H9 (cell line): Measurements from ENCODE around the gene EDEM1. TPM values are rescaled to one million over a fixed set of nuclear protein-coding genes. Genes with fewer than 3 reads are reported as not detected.

Source experiments
- DNase-seq: peaks from one replicate; pipeline ENCODE4 v3.0.0-alpha.2; 2017
- H2AFZ ChIP-seq: one replicate; pipeline ENCODE4 v1.6.1; 2013; ENCODE audit warnings: mild to moderate bottlenecking, low read length, control low read depth, moderate library complexity
- H2AK5ac ChIP-seq: 2 replicates; pipeline ENCODE4 v1.6.1; 2013; ENCODE audit warnings: low read length, control low read depth, mixed read lengths; ENCODE audit not compliant: insufficient read length
- H2BK120ac ChIP-seq: one replicate; pipeline ENCODE4 v1.6.1; 2013; ENCODE audit warnings: low read depth, mild to moderate bottlenecking, low read length, control low read depth, inconsistent platforms; ENCODE audit not compliant: poor library complexity, severe bottlenecking
- H2BK12ac ChIP-seq: 2 replicates; pipeline ENCODE4 v1.6.1; 2013; ENCODE audit warnings: low read length, control low read depth, mixed read lengths, low read depth; ENCODE audit not compliant: insufficient read length
- H2BK15ac ChIP-seq: 2 replicates; pipeline ENCODE4 v1.6.1; 2013; ENCODE audit warnings: low read depth, low read length, control low read depth
- H2BK20ac ChIP-seq: one replicate; pipeline ENCODE4 v1.6.1; 2013; ENCODE audit warnings: low read depth, mild to moderate bottlenecking, low read length, control low read depth, inconsistent platforms; ENCODE audit not compliant: poor library complexity, severe bottlenecking
- H2BK5ac ChIP-seq: 2 replicates; pipeline ENCODE4 v1.6.1; 2013; ENCODE audit warnings: low read length, control low read depth, mixed read lengths; ENCODE audit not compliant: insufficient read length
- H3K14ac ChIP-seq: 2 replicates; pipeline ENCODE4 v1.6.1; 2013; ENCODE audit warnings: low read length, control low read depth; ENCODE audit not compliant: insufficient read depth
- H3K18ac ChIP-seq: 2 replicates; pipeline ENCODE4 v1.6.1; 2013; ENCODE audit warnings: low read depth, mild to moderate bottlenecking, mixed read lengths, low read length, control low read depth; ENCODE audit not compliant: insufficient read length
- H3K23ac ChIP-seq: 2 replicates; pipeline ENCODE4 v1.6.1; 2013; ENCODE audit warnings: low read length, control low read depth, mixed read lengths, low read depth; ENCODE audit not compliant: insufficient read length
- H3K23me2 ChIP-seq: 2 replicates; pipeline ENCODE4 v1.6.1; 2013; ENCODE audit warnings: low read depth, mild to moderate bottlenecking, mixed read lengths, low read length, control low read depth; ENCODE audit not compliant: insufficient read length, poor library complexity, severe bottlenecking
- H3K27ac ChIP-seq: 2 replicates; pipeline ENCODE4 v1.5.1; 2013; ENCODE audit warnings: low read length, control low read depth, mixed read lengths, low read depth; ENCODE audit not compliant: insufficient read length
- H3K27me3 ChIP-seq: 2 replicates; pipeline ENCODE4 v1.6.1; 2013; ENCODE audit warnings: low read length, control low read depth, inconsistent platforms; ENCODE audit not compliant: insufficient read depth
- H3K4ac ChIP-seq: 2 replicates; pipeline ENCODE4 v1.6.1; 2013; ENCODE audit warnings: low read depth, mild to moderate bottlenecking, control low read depth, inconsistent platforms, low read length, moderate library complexity
- H3K4me1 ChIP-seq: 2 replicates; pipeline ENCODE4 v1.6.1; 2013; ENCODE audit warnings: low read length, control low read depth, inconsistent platforms; ENCODE audit not compliant: insufficient read depth
- H3K4me2 ChIP-seq: 2 replicates; pipeline ENCODE4 v1.6.1; 2013; ENCODE audit warnings: low read length, control low read depth, mixed read lengths; ENCODE audit not compliant: insufficient read length, insufficient read depth
- H3K56ac ChIP-seq: 2 replicates; pipeline ENCODE4 v1.6.1; 2013; ENCODE audit warnings: low read depth, mild to moderate bottlenecking, mixed read lengths, low read length, control low read depth; ENCODE audit not compliant: insufficient read length
- H3K79me1 ChIP-seq: 2 replicates; pipeline ENCODE4 v1.6.1; 2013; ENCODE audit warnings: low read depth, mild to moderate bottlenecking, moderate library complexity, low read length, control low read depth, inconsistent platforms; ENCODE audit not compliant: insufficient read depth, poor library complexity, severe bottlenecking
- H3K79me2 ChIP-seq: 2 replicates; pipeline ENCODE4 v1.6.1; 2013; ENCODE audit warnings: low read length, control low read depth, inconsistent platforms; ENCODE audit not compliant: insufficient read depth
- H3K9ac ChIP-seq: 2 replicates; pipeline ENCODE4 v1.6.1; 2013; ENCODE audit warnings: low read length, control low read depth, mixed read lengths; ENCODE audit not compliant: insufficient read length; ENCODE audit errors: extremely low read depth
- H3K9me3 ChIP-seq: one replicate; pipeline ENCODE4 v1.6.1; 2013; ENCODE audit warnings: low read depth, low read length, inconsistent platforms; ENCODE audit not compliant: control insufficient read depth
- H3T11ph ChIP-seq: one replicate; pipeline ENCODE4 v1.6.1; 2013; ENCODE audit warnings: mild to moderate bottlenecking, low read length, control low read depth, inconsistent platforms
- H4K20me1 ChIP-seq: one replicate; pipeline ENCODE4 v1.6.1; 2013; ENCODE audit not compliant: control insufficient read depth, insufficient read length, insufficient read depth
- H4K5ac ChIP-seq: 2 replicates; pipeline ENCODE4 v1.6.1; 2013; ENCODE audit warnings: low read depth, mild to moderate bottlenecking, mixed read lengths, low read length, control low read depth; ENCODE audit not compliant: insufficient read length
- H4K8ac ChIP-seq: replicated peaks from 2 replicates; pipeline ENCODE4 v1.6.1; 2013; ENCODE audit warnings: low read length, control low read depth, mixed read lengths, low read depth; ENCODE audit not compliant: insufficient read length
- H4K91ac ChIP-seq: 2 replicates; pipeline ENCODE4 v1.6.1; 2013; ENCODE audit warnings: low read depth, mild to moderate bottlenecking, moderate library complexity, mixed read lengths, low read length, control low read depth; ENCODE audit not compliant: insufficient read length
- H3K27ac Mint-ChIP-seq, 3 experiments: 2 replicates in 2 of 3; 3 replicates in 1 of 3; pipeline ENCODE4 v1.8.0; 2020 to 2021; ENCODE audit warnings: mixed read lengths in 3 of 3, mild to moderate bottlenecking in 1 of 3, moderate library complexity in 1 of 3
- H3K27me3 Mint-ChIP-seq: 2 replicates; pipeline ENCODE4 v1.8.0; 2021; ENCODE audit warnings: low read depth, mild to moderate bottlenecking, moderate library complexity, mixed read lengths
- H3K36me3 Mint-ChIP-seq, 3 experiments: 2 replicates in 2 of 3; 3 replicates in 1 of 3; pipeline ENCODE4 v1.8.0; 2020 to 2021; ENCODE audit warnings: low read depth in 3 of 3, mixed read lengths in 3 of 3; ENCODE audit not compliant: insufficient read depth in 1 of 3
- H3K4me1 Mint-ChIP-seq, 2 experiments: 2 replicates each; pipeline ENCODE4 v1.8.0; 2020; ENCODE audit warnings: mixed read lengths in 2 of 2
- H3K4me3 Mint-ChIP-seq, 2 experiments: 2 replicates in 1 of 2; 3 replicates in 1 of 2; pipeline ENCODE4 v1.8.0; 2020 to 2021; ENCODE audit warnings: mild to moderate bottlenecking in 2 of 2, mixed read lengths in 2 of 2, moderate library complexity in 1 of 2
- H3K9me3 Mint-ChIP-seq, 2 experiments: 2 replicates in 1 of 2; 3 replicates in 1 of 2; pipeline ENCODE4 v1.8.0; 2020; ENCODE audit warnings: mild to moderate bottlenecking in 2 of 2, mixed read lengths in 2 of 2, moderate library complexity in 1 of 2
- CTCF ChIP-seq: fragments of 200-600 bp; sonication (generic); conservative IDR thresholded peaks from 3 replicates; pipeline ENCODE4 v1.8.0; 2021; ENCODE audit warnings: antibody characterized with exemption, mild to moderate bottlenecking
- WGBS: extraction: QIAGEN DNeasy Blood & Tissue Kit; methylation state at CpG from one replicate; pipeline ENCODE4 v1.1.7; 2013; ENCODE audit warnings: missing lambda C conversion rate, low lambda C conversion rate, mixed read lengths; ENCODE audit not compliant: insufficient read length; ENCODE audit errors: extremely low coverage; 5-methylcytosine and 5-hydroxymethylcytosine counted together
- total RNA-seq: library from RNA; stranded (reverse); gene quantifications from 2 replicates; pipeline ENCODE4 v1.2.1, GENCODE V29; 2021

Gene EDEM1
- total RNA-seq, 1 experiment from 2014 or later: 11.7 TPM

- no peaks in the 10 kb centered on the region; the same call in 1 of the 2 replicates for H3K4me1 ChIP-seq
- H2BK5ac ChIP-seq: no peak overlapping the region
- no peak overlapping the region for H3K4ac ChIP-seq
- WGBS: no CpG with 5 or more reads among the region's 6 CpGs
- H3K18ac ChIP-seq: no peak overlapping the region
- H4K5ac ChIP-seq: no peak overlapping the region
- peaks cover 2% of the 10 kb centered on the region for H3K27me3 Mint-ChIP-seq
- no peak overlapping the region for H2BK12ac ChIP-seq
- no peak overlapping the region for H3K27ac ChIP-seq
- H2BK20ac ChIP-seq: no peak overlapping the region
- H3K23me2 ChIP-seq: no peaks in the 10 kb centered on the region
- no peak overlapping the region for H4K91ac ChIP-seq
- H3K4me1 Mint-ChIP-seq: peaks cover 7 to 11% of the 10 kb centered on the region in 2 experiments; a peak in 3 of 4 replicates
- H3K4me3 Mint-ChIP-seq: no peak overlapping the region
- H3K27me3 ChIP-seq: no peaks in the 10 kb centered on the region
- H3K23ac ChIP-seq: no peak overlapping the region
- peak; percentile 56 for TF ChIP-seq CTCF
- H3K79me2 ChIP-seq: no peaks in the 10 kb centered on the region
- H3K36me3 Mint-ChIP-seq: no peaks in the 10 kb centered on the region
- no peak overlapping the region for H3K27ac Mint-ChIP-seq
- H2AFZ ChIP-seq: no peak overlapping the region
- H4K8ac ChIP-seq: no peak overlapping the region
- H2BK120ac ChIP-seq: no peak overlapping the region
- H2AK5ac ChIP-seq: no peak overlapping the region
- H3K9ac ChIP-seq: no peak overlapping the region
- H3K56ac ChIP-seq: no peak overlapping the region
- no peaks in the 10 kb centered on the region for H4K20me1 ChIP-seq
- H3K79me1 ChIP-seq: no peaks in the 10 kb centered on the region
- H3T11ph ChIP-seq: no peak overlapping the region
- no peak for DNase-seq
- H3K4me2 ChIP-seq: no peak overlapping the region
- no peak overlapping the region for H3K14ac ChIP-seq
- no peaks in the 10 kb centered on the region for H3K9me3 ChIP-seq
- no peaks in the 10 kb centered on the region for H3K9me3 Mint-ChIP-seq
- no peak overlapping the region for H2BK15ac ChIP-seq
These were observed 39.3 kb downstream of the EDEM1 start for GRCh38 chr3:5226783-5227182.
